Islet precursor cell (in vitro differentiated cells): Measurements from ENCODE around the gene RSPH10B2.
"Not testable (repeated sequence)": the region's sequence is repeated elsewhere in the genome, so short reads cannot be mapped to it uniquely, and the experiment has no call there.

Experiments used
- DNase-seq: peaks from one replicate; pipeline ENCODE4 v3.0.0-alpha.2; 2018

RSPH10B2 gene

GRCh38 chr7:6792113-6792872 lies 38.4 kb downstream of the RSPH10B2 start:
- DNase-seq, result peak; percentile 22

GRCh38 chr7:6794276-6794675 lies 40.4 kb downstream of the RSPH10B2 start:
- DNase-seq, result not testable (repeated sequence)

GRCh38 chr7:6797218-6797617 lies 43.3 kb downstream of the RSPH10B2 start:
- not testable (repeated sequence) for DNase-seq

DNA sequence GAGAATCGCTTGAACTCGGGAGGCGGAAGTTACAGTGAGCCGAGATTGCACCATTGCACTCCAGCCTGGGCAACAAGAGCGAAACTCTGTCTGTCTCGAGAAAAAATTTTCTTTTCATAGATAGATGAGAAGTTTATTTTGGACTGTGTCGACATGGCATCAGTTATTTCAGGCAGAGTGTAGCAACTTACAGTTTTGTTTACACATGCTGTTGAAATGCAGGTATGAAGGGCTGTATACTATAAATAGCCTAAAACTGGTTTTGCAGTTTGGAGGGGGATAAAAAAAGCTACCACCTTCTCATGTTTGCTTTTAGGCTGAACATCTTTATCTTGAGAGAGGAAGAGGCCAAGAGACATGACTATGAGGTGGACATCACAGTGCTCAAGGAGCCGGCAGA lies 44.1 kb downstream of the RSPH10B2 start:
- not testable (repeated sequence) for DNase-seq

DNA sequence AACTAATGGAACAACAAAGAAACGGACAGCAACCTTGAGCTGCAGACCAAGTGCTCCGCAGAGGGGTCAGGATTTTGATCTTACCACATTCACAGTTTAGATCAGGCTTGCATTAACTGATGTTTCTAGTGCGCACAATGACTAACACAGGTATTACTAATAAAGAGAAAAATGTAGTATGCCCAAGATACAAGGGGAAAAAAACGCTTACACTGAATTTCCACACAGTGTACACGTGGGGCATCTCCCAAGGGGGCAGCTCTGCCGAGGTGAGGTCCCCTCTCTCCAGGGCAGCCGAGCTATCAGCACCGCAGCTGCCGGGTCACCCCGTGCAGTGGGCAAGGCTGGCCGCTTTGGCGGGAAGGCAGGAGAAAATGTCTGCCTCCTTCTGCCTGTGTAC lies 46.0 kb downstream of the RSPH10B2 start:
- DNase-seq, result not testable (repeated sequence)

DNA sequence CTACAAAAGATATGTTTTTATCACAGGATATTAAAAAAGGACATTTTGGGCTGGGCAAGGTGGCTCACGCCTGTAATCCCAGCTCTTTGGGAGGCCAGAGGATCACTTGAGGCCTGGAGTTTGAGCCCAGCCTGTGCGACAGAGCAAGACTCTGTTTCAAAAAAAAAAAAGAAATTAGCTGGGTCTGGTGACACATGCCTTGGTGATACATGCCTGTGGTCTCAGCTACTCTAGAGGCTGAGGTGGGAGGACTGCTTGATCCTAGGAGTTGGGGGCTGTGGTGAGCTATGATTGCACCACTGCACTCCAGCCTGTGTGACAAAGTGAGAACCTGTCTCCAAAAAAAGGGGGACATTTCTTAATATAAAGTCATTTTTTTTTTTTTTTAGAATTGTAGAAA lies 46.4 kb downstream of the RSPH10B2 start:
- DNase-seq, result not testable (repeated sequence)

- DNase-seq, result not testable (repeated sequence)
These were observed 53.6 kb downstream of the RSPH10B2 start for GRCh38 chr7:6807393-6807918.

DNA sequence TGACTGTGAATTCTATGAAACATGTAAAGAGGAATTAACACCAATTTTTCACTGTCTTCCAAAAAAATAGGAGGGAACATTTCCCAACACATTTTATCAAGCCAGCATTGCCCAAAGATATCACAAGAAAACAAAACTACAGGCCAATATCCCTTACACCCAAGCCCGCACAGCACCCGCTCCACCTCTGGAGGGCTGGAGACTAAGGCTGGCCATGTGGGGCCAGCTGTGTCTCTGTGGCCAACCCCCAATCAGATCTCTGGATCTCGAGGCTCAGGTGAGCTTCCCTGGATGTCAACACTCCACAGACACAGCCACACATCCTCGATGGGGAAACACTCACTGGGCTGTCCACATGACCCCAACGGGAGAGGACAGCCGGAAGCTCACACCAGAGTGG lies 54.1 kb downstream of the RSPH10B2 start:
- not testable (repeated sequence) for DNase-seq

GRCh38 chr7:6813011-6813410 lies 59.1 kb downstream of the RSPH10B2 start:
- DNase-seq, result peak; percentile 16

DNA sequence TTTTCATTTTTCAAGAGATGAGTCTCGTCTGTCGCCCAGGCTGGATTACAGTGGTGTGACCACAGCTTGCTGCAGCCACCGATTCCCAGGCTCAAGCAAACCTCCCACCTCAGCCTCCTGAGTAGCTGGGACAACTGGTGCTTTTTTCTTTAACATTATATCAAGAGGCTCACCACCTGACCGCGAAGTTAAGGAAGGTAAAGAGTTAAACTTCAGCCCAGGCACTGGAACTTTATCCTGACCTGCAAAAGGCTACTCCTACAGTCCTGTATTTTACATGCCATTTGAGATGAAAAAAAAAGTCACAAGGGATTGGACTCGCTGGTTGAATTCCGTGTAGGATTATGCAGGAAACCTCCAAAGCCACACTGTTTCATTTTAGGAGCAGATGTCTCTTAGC lies 61.6 kb downstream of the RSPH10B2 start:
- not testable (repeated sequence) for DNase-seq

GRCh38 chr7:6821622-6822021 lies 67.7 kb downstream of the RSPH10B2 start:
- not testable (repeated sequence) for DNase-seq

DNA sequence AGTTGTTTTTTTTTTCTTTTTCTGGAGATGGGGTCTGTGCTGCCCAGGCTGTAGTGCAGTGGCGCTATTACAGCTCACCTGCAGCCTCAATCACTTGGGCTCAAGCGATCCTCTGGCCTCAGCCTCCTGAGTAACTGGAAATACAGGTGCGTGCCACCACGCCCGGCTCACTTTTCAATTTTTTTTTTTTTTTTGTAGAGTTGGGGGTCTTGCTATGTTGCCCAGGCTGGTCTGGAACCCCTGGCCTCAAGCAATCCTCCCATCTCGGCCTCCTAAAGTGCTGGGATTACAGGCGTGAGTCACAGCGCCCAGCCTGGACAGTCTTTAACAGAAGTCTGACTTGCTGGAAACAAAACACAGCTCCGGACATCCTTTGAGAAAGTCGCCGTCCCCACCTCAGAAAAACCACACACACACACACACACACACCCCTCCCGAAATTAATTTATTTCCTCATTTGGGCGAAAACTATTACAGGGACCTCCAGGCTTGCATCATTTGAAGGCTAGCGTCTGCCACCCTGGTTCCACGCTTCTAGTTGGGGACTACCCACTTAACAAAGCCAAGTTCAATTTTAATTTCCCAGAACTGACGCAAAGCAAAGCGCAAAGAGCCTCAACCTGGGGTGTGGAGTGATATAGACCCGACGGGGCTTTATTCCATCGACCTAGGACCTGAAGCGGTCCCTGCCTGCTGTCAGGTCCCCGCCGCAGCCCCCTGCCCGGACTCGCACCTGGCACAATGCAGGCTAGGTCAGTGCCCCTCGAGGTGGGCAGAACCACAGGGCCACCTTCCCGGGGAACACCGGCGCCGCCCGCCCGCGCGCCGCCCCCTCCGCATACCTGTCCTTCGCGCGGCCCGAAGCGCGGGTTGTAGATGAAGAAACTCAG lies 71.6 kb downstream of the RSPH10B2 start:
- DNase-seq, result not testable (repeated sequence)

GRCh38 chr7:6826151-6826550 lies 72.2 kb downstream of the RSPH10B2 start, which contains the start of gene CCZ1B:
Gene CCZ1B, minus strand, starts transcription at chr7:6826275. Its CDS starts 78 bp downstream, at chr7:6826197.
- peak; percentile 85 for DNase-seq

GRCh38 chr7:6827180-6827579 lies 73.3 kb downstream of the RSPH10B2 start:
- not testable (repeated sequence) for DNase-seq

DNA sequence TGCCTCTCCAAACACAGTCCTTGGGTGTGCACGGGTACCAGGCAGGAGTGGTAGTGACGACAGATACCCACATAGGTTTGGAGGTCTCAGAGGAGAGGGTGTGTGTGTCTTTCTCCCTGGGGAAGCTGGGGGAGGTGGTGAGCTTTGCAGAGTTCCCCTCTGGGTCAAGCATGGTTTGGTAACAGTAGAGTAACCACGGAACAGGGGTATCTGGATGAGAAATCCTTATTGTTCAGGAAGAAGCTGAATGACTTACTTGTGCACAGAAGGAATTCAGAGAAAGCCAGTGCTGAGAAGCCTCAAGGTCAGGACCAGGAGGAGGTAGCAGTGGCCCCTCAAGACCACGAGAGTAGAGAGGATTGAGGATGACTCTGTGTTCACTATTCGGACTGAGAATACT lies 75.7 kb downstream of the RSPH10B2 start:
- not testable (repeated sequence) for DNase-seq

- DNase-seq, result not testable (repeated sequence)
These were observed 76.1 kb downstream of the RSPH10B2 start for GRCh38 chr7:6830026-6830425.

GRCh38 chr7:6831018-6831725 lies 77.3 kb downstream of the RSPH10B2 start:
- no peak for DNase-seq

GRCh38 chr7:6833636-6834035 lies 79.7 kb downstream of the RSPH10B2 start:
- no peak for DNase-seq

DNA sequence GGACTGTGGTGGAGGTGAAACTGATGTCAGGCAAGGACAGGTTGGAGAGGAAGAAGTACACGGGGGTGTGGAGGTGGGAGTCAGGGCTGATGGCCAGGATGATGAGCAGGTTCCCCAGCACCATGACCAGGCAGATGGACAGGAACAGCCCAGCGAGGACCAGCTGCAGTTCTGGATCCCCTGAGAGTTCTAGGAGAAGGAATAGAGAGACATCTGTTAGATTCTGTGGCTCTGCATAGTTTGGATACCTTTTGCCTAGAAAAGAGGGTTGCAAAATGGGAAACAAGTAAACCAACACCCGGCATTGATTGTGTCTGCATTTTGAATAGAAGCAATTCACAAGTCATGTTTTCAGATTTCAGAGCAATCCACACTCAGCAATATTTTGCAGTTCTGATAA lies 81.6 kb downstream of the RSPH10B2 start:
- DNase-seq, result not testable (repeated sequence)

DNA sequence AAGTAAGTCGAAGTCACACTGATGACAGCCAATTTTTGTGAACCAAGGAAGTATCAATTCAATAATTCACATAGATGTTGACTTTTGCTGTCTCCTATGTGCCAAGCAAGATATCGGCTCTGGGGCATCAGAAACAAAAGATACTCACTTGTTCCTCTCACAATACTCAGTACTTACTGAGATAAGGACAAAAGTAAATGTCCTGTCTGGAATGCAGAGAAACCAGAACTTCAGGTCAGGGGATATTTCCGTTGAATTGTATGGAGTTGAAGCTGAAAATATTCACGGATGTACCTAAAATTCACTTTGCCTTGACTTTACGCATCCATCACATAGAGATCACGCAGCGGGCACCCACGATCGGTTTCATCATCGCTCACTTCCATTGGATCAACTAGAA lies 83.2 kb downstream of the RSPH10B2 start:
- peak; percentile 11 for DNase-seq

DNA sequence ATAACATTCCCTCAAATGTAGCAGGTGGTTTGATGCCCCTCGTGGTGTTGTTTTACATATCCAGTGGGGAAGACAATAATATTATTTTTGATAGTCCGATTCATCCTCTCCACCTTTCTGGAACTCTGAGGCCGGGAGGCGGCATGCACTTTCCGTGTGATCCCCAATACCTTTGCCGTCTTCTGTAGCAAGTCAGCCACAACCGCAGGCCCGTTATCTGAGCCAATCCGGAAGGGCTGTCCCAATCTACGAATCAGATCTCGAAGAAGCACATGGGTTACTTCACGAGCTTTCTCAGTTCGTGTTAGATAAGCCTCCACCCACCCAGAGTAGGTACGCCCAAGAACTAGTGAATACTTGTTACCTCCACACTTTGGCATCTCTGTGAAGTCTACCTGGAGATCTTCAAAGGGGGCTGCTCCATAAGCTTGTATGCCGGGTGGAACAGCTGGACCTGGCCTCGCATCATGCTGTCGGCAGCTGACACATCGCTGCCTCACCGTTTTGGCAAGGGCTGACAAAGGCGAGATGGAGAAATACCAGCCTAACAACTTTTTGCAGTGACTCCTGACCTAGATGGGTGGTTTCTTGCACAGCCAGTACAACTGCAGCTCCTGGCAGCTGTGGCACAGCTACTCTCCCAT lies 88.5 kb downstream of the RSPH10B2 start:
- DNase-seq, result not testable (repeated sequence)

DNA sequence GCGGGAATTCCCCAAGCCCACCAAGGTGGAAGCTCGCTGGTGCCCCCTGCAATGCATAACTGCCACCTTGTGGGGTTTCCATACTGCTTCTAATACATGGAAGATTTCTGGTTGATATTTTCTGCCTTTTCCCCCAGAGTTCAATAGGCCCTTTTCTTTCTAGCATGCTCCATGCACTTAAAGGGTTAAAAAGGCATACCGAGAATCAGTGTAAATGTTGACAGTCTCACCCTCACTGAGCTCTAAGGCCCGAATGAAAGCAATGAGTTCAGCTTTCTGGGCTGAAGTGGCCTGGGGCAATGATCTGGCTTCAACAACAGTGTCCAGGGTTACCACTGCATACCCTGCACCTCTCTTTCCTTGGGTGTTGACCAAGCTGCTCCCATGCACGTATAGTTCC lies 89.2 kb downstream of the RSPH10B2 start:
- DNase-seq, result not testable (repeated sequence)
